Adrenal gland (tissue), 5 donors: Measurements from ENCODE around the gene MTUS2.

Experiments
- CTCF ChIP-seq, 6 experiments: fragments of 450-650 bp in 4 of 6; fragments of 200-600 bp in 2 of 6; sonication (generic) in 1 of 6; IDR thresholded peaks; 1 replicate in 5 of 6; 2 replicates in 1 of 6; pipeline versions ENCODE4 v1.5.1 to v1.8.0; 2016 to 2021; ENCODE audit warnings: antibody characterized with exemption in 6 of 6, mild to moderate bottlenecking in 2 of 6, moderate library complexity in 1 of 6
- POLR2A ChIP-seq, 2 donors: fragments of 450-650 bp; IDR thresholded peaks; one replicate each; pipeline ENCODE4 v1.6.1; 2017; ENCODE audit warnings: antibody characterized with exemption in 2 of 2, mild to moderate bottlenecking in 2 of 2, moderate library complexity in 1 of 2
- donor health status: DM: no; HTN: no; CAD: no.

DNA sequence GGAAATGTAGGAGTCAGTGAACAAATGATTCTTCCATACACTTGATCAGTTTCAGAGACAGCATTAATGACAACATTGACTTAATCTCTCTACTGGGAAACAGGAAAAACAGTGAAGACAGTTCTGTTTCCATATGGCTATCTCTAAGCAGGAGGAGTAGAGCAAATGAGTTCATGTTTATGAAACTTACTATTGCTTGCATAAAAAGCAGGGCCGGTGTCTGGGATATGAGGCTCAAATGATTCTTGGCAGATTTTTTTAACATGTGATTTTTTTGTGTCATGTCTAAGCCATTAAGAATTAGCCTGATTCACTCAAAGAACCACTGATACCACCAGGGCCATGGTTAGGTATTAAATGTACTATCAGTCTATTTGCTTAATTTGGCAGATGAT is 633.5 kb downstream of the MTUS2 start:
- TF ChIP-seq CTCF (IDR thresholded peaks at IDR 0.05) (no peak), POLR2A (IDR thresholded peaks at IDR 0.05) (no peak)
